Adrenal gland (tissue), 5 donors: ENCODE measurements around the gene PLA2G12B.

Source experiments
- POLR2A ChIP-seq, 2 donors: fragments of 450-650 bp; IDR thresholded peaks; one replicate each; pipeline ENCODE4 v1.6.1; 2017; ENCODE audit warnings: antibody characterized with exemption in 2 of 2, mild to moderate bottlenecking in 2 of 2, moderate library complexity in 1 of 2
- TF ChIP-seq, protein P1 (sequence below), 6 experiments: fragments of 450-650 bp in 4 of 6; fragments of 200-600 bp in 2 of 6; sonication (generic) in 1 of 6; IDR thresholded peaks; 1 replicate in 5 of 6; 2 replicates in 1 of 6; pipeline versions ENCODE4 v1.5.1 to v1.8.0; 2016 to 2021; ENCODE audit warnings: antibody characterized with exemption in 6 of 6, mild to moderate bottlenecking in 2 of 6, moderate library complexity in 1 of 6
- donor health status: DM: no; HTN: no; CAD: no.

DNA sequence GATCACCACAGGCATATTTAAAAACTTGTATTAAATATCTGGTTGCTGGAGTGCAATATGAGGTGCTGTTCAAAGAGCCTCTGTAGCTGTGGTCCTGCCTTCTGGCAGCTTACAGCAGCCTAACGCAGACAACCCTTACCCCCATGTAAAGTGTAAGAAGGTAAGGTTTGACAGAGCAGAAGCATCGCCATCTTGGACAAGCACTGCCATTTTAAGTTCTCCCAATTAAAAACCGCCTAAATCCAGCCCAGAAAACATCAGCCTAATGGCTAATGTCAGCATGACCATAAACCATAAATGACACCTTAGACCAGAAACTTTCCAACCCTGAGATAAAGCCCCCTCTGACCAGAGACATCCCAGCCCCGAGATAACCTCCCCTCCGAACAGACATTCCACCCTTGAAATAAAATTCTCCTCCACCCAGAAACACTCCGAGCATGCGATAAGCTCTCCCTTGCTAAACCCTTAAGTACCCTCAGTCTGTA, 66.4 kb downstream of the PLA2G12B start:
- TF ChIP-seq, protein P1, sequence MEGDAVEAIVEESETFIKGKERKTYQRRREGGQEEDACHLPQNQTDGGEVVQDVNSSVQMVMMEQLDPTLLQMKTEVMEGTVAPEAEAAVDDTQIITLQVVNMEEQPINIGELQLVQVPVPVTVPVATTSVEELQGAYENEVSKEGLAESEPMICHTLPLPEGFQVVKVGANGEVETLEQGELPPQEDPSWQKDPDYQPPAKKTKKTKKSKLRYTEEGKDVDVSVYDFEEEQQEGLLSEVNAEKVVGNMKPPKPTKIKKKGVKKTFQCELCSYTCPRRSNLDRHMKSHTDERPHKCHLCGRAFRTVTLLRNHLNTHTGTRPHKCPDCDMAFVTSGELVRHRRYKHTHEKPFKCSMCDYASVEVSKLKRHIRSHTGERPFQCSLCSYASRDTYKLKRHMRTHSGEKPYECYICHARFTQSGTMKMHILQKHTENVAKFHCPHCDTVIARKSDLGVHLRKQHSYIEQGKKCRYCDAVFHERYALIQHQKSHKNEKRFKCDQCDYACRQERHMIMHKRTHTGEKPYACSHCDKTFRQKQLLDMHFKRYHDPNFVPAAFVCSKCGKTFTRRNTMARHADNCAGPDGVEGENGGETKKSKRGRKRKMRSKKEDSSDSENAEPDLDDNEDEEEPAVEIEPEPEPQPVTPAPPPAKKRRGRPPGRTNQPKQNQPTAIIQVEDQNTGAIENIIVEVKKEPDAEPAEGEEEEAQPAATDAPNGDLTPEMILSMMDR (IDR thresholded peaks at IDR 0.05), result no peak
- TF ChIP-seq POLR2A (IDR thresholded peaks at IDR 0.05), result no peak
